ENCODE results near the gene SETBP1.

- TF ChIP-seq CTCF (IDR thresholded peaks at IDR 0.05; ENCODE audit: low read depth, low read length, poor library complexity, severe bottlenecking) (no peak), EZH2phosphoT487 (IDR thresholded peaks at IDR 0.05; ENCODE audit: borderline replicate concordance, low read length) (no peak)
Measured at GRCh38 chr18:44941516-44941915, 260.8 kb downstream of the SETBP1 start.
